Measurements from ENCODE around the gene SMG6.

DNA sequence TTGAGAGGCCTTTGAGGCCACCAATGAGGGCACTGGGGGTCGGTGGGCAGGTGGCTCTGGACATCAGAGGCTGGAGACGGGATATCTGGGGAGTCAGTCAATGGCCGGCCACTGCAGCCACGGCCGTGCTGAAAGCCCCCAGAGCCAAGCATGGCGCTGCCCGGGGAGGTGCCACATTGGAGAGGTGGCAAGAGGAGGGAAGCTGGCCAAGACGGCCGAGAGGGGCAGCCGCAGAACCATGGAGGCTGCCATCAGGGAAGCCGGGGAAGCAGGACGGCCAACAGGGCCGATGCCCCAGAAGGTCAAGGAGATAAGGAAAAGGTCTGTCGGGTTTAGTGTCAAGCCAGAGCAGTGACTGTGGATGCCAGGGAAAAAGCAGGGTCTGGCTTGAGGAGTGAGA, 288.3 kb downstream of the SMG6 start:
- TF ChIP-seq, protein P1, sequence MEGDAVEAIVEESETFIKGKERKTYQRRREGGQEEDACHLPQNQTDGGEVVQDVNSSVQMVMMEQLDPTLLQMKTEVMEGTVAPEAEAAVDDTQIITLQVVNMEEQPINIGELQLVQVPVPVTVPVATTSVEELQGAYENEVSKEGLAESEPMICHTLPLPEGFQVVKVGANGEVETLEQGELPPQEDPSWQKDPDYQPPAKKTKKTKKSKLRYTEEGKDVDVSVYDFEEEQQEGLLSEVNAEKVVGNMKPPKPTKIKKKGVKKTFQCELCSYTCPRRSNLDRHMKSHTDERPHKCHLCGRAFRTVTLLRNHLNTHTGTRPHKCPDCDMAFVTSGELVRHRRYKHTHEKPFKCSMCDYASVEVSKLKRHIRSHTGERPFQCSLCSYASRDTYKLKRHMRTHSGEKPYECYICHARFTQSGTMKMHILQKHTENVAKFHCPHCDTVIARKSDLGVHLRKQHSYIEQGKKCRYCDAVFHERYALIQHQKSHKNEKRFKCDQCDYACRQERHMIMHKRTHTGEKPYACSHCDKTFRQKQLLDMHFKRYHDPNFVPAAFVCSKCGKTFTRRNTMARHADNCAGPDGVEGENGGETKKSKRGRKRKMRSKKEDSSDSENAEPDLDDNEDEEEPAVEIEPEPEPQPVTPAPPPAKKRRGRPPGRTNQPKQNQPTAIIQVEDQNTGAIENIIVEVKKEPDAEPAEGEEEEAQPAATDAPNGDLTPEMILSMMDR (IDR thresholded peaks at IDR 0.05), result no peak
- TF ChIP-seq POLR2A (IDR thresholded peaks at IDR 0.05), result no peak
